Measurements from ENCODE around the gene CHD2. TPM values are rescaled to one million over a fixed set of nuclear protein-coding genes. Genes with fewer than 3 reads are reported as not detected.
A peak's percentile ranks its signal among the peaks of the same experiment; 100 is the strongest.

CHD2 gene
- total RNA-seq, 1 donor from 2014 or later = 105 TPM

DNA sequence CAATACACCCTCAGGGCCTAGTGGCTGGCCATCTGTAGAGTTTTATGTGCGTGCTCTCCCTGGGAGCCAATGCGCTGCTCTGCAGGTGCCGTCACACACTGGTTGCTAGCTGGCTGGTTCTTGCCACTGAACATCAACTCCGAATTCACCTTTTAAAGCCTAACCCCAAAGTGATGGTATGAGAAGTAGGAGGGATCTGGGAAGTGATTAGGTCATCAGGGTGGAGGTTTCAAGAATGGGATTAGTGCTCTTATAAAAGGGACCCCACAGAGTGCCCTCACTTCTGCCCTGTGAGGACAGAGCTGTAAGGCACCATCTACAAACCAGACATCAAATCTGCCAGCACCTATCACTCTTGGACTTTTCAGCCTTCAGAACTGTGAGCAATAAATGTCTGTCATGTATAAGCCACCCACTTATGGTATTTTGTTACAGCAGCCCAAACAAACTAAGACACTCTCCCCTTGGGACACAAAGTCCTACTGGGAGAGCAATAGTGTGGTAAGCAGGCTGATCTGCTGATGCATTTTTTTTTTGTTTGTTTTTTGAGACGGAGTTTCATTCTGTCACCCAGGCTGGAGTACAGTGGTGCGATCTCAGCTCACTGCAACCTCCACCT, 168.6 kb downstream of the CHD2 start:
- Mint-ChIP-seq H3K36me3 (ENCODE audit: low read depth, unreplicated experiment) (peaks cover 2% of the 10 kb centered on the region), H3K27ac (ENCODE audit: unreplicated experiment) (no peak overlapping the region), H3K4me1 (ENCODE audit: low read depth, unreplicated experiment) (peaks cover 9% of the 10 kb centered on the region), H3K4me3 (ENCODE audit: unreplicated experiment) (no peak overlapping the region), H3K27me3 (ENCODE audit: low read depth, unreplicated experiment) (no peaks in the 10 kb centered on the region), H3K9me3 (ENCODE audit: unreplicated experiment) (no peaks in the 10 kb centered on the region)
- DNase-seq (ENCODE audit: low read depth) (no peak), FAIRE-seq (no peak)
- TF ChIP-seq, protein P1, sequence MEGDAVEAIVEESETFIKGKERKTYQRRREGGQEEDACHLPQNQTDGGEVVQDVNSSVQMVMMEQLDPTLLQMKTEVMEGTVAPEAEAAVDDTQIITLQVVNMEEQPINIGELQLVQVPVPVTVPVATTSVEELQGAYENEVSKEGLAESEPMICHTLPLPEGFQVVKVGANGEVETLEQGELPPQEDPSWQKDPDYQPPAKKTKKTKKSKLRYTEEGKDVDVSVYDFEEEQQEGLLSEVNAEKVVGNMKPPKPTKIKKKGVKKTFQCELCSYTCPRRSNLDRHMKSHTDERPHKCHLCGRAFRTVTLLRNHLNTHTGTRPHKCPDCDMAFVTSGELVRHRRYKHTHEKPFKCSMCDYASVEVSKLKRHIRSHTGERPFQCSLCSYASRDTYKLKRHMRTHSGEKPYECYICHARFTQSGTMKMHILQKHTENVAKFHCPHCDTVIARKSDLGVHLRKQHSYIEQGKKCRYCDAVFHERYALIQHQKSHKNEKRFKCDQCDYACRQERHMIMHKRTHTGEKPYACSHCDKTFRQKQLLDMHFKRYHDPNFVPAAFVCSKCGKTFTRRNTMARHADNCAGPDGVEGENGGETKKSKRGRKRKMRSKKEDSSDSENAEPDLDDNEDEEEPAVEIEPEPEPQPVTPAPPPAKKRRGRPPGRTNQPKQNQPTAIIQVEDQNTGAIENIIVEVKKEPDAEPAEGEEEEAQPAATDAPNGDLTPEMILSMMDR (IDR thresholded peaks at IDR 0.05; ENCODE audit: insufficient read depth, low read depth, low read length) = no peak
- TF ChIP-seq EZH2 (IDR thresholded peaks at IDR 0.05; ENCODE audit: insufficient read depth, low read length) = no peak
- H3K9me3 ChIP-seq (ENCODE audit: insufficient read depth, low read depth, low read length) = no peaks in the 10 kb centered on the region
- no peak overlapping the region for H2AFZ ChIP-seq (ENCODE audit: low read depth, low read length)
- H3K79me2 ChIP-seq (ENCODE audit: insufficient read depth, low read length) = no peaks in the 10 kb centered on the region
- H3K27ac ChIP-seq (ENCODE audit: low read depth, low read length) = no peak overlapping the region
- H3K4me2 ChIP-seq (ENCODE audit: low read length) = no peak overlapping the region
- peaks cover 67% of the 10 kb centered on the region for H3K27me3 ChIP-seq (ENCODE audit: insufficient read depth, low read length)
- no peak overlapping the region for H3K9ac ChIP-seq (ENCODE audit: low read length)
- H3K4me3 ChIP-seq (ENCODE audit: insufficient read depth, low read depth, low read length) = no peak overlapping the region
- no peaks in the 10 kb centered on the region for H3K36me3 ChIP-seq (ENCODE audit: insufficient read depth, low read length)
- peaks cover 2% of the 10 kb centered on the region for H4K20me1 ChIP-seq (ENCODE audit: insufficient read depth, low read length)
- peaks cover 15% of the 10 kb centered on the region for H3K4me1 ChIP-seq (ENCODE audit: insufficient read depth, low read length)

DNA sequence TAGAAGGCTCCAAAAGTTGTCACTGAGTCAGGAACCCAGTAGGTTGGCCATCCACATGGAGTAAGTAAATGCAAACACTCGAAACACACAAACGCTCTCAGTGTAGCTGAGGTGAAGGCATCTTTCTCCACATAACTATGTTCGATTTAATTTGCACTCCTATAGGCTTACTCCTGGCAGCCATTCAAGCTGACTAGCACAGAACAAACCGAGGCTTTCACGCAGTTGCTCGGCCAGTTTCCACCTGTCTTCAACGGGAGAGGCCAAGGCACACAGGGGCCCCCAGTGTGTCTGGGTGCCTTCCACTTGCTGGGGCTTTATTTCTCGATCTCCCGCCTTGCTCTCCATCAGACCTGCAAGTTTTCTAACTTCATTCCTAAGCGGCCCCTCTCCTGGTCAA, 170.0 kb downstream of the CHD2 start:
- H2AFZ ChIP-seq (ENCODE audit: low read depth, low read length) = no peak overlapping the region
- peaks cover 15% of the 10 kb centered on the region for H3K4me1 ChIP-seq (ENCODE audit: insufficient read depth, low read length)
- Mint-ChIP-seq H3K27ac (ENCODE audit: unreplicated experiment) (no peak overlapping the region), H3K4me3 (ENCODE audit: unreplicated experiment) (peak overlapping the region; percentile 98), H3K27me3 (ENCODE audit: low read depth, unreplicated experiment) (no peaks in the 10 kb centered on the region), H3K9me3 (ENCODE audit: unreplicated experiment) (no peaks in the 10 kb centered on the region), H3K36me3 (ENCODE audit: low read depth, unreplicated experiment) (peaks cover 2% of the 10 kb centered on the region), H3K4me1 (ENCODE audit: low read depth, unreplicated experiment) (peaks cover 9% of the 10 kb centered on the region)
- peaks cover 2% of the 10 kb centered on the region for H4K20me1 ChIP-seq (ENCODE audit: insufficient read depth, low read length)
- peaks cover 69% of the 10 kb centered on the region for H3K27me3 ChIP-seq (ENCODE audit: insufficient read depth, low read length)
- no peak overlapping the region for H3K9ac ChIP-seq (ENCODE audit: low read length)
- H3K4me2 ChIP-seq (ENCODE audit: low read length) = no peak overlapping the region
- no peaks in the 10 kb centered on the region for H3K36me3 ChIP-seq (ENCODE audit: insufficient read depth, low read length)
- TF ChIP-seq, protein P1 (IDR thresholded peaks at IDR 0.05; ENCODE audit: insufficient read depth, low read depth, low read length) = no peak
- TF ChIP-seq EZH2 (IDR thresholded peaks at IDR 0.05; ENCODE audit: insufficient read depth, low read length) = no peak
- DNase-seq (ENCODE audit: low read depth) (no peak), FAIRE-seq (no peak)
- no peaks in the 10 kb centered on the region for H3K79me2 ChIP-seq (ENCODE audit: insufficient read depth, low read length)
- H3K27ac ChIP-seq (ENCODE audit: low read depth, low read length) = no peak overlapping the region
- no peaks in the 10 kb centered on the region for H3K9me3 ChIP-seq (ENCODE audit: insufficient read depth, low read depth, low read length)
- no peak overlapping the region for H3K4me3 ChIP-seq (ENCODE audit: insufficient read depth, low read depth, low read length)

DNA sequence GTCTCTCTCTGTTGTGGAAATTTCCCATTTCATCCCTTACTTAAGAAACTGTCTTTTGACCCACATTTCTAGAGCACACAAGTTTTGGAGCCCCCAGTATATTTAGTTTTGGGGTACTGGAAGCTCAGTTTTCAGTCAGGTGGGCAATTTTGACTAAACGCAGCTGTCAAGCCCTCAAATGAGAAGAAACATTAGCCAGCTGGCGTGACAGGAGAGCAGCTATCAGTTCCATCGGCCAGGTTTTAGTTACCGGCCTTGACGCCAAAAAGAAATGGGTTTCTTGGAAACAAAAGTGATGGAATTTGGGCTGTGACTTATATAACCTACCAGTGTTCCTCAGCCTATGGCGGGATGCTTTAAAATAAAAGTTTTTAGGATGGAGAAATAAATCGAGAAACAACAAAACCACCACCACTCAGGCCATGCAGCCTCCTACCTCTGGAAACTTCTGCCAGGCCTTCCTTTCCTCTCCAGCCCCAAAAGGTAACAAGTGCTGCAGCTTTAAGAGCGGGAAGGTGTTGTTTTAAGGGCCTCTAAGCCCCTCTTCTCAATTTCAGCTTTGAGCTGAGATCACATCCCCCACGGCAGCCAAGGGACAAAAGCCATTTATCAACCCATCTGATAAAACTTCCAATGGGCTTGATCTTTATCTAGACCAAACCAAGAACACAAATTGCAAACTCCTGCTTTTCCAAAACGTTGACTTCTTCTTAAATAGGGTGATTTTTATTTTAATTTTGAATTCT, 170.6 kb downstream of the CHD2 start:
- TF ChIP-seq EZH2 (IDR thresholded peaks at IDR 0.05; ENCODE audit: insufficient read depth, low read length) = no peak
- TF ChIP-seq, protein P1 (IDR thresholded peaks at IDR 0.05; ENCODE audit: insufficient read depth, low read depth, low read length) = no peak
- Histone ChIP-seq H3K4me3 (ENCODE audit: insufficient read depth, low read depth, low read length) (no peak overlapping the region), H3K27me3 (ENCODE audit: insufficient read depth, low read length) (peaks cover 73% of the 10 kb centered on the region), H3K36me3 (ENCODE audit: insufficient read depth, low read length) (no peaks in the 10 kb centered on the region), H3K4me1 (ENCODE audit: insufficient read depth, low read length) (peaks cover 15% of the 10 kb centered on the region), H3K79me2 (ENCODE audit: insufficient read depth, low read length) (no peaks in the 10 kb centered on the region), H3K27ac (ENCODE audit: low read depth, low read length) (no peak overlapping the region), H3K9me3 (ENCODE audit: insufficient read depth, low read depth, low read length) (no peaks in the 10 kb centered on the region), H3K9ac (ENCODE audit: low read length) (no peak overlapping the region), H3K4me2 (ENCODE audit: low read length) (no peak overlapping the region), H2AFZ (ENCODE audit: low read depth, low read length) (no peak overlapping the region), H4K20me1 (ENCODE audit: insufficient read depth, low read length) (no peaks in the 10 kb centered on the region)
- Mint-ChIP-seq H3K36me3 (ENCODE audit: low read depth, unreplicated experiment) (peaks cover 2% of the 10 kb centered on the region), H3K27me3 (ENCODE audit: low read depth, unreplicated experiment) (peaks cover 1% of the 10 kb centered on the region), H3K4me1 (ENCODE audit: low read depth, unreplicated experiment) (peaks cover 9% of the 10 kb centered on the region), H3K9me3 (ENCODE audit: unreplicated experiment) (no peaks in the 10 kb centered on the region), H3K27ac (ENCODE audit: unreplicated experiment) (no peak overlapping the region), H3K4me3 (ENCODE audit: unreplicated experiment) (peak overlapping the region; percentile 98)
- FAIRE-seq (no peak), DNase-seq (ENCODE audit: low read depth) (no peak)

All from astrocyte (in vitro differentiated cells and primary cell).